ENCODE data around the gene TPRG1.

The TPRG1 gene

GRCh38 chr3:189267981-189268613 is 96.3 kb downstream of the TPRG1 start:
- Histone ChIP-seq H3K36me3 (ENCODE audit: control insufficient read depth, low read length) (no peaks in the 10 kb centered on the region), H3F3A (ENCODE audit: control insufficient read depth, insufficient read depth) (no peaks in the 10 kb centered on the region), H3K4me3 (ENCODE audit: low read length) (no peak overlapping the region), H3K27ac (ENCODE audit: low read depth, low read length) (no peak overlapping the region), H3K9me2 (replicated peaks; ENCODE audit: control insufficient read depth, low read length) (no peaks in the 10 kb centered on the region), H3K27me3 (ENCODE audit: control insufficient read depth, low read length) (peaks cover 5% of the 10 kb centered on the region; the same call in 1 of the 2 replicates), H4K20me1 (ENCODE audit: control insufficient read depth, insufficient read depth, low read depth, low read length) (no peaks in the 10 kb centered on the region), H3K79me2 (ENCODE audit: control insufficient read depth, low read length) (no peaks in the 10 kb centered on the region), H3K4me2 (ENCODE audit: low read length) (no peak overlapping the region), H3K4me1 (ENCODE audit: control insufficient read depth, low read length) (no peaks in the 10 kb centered on the region), H3K9me3 (ENCODE audit: control insufficient read depth, insufficient read depth, low read length) (no peaks in the 10 kb centered on the region)
- TF ChIP-seq EZH2phosphoT487 (IDR thresholded peaks at IDR 0.05; ENCODE audit: borderline replicate concordance, low read length), result no peak
- no peak for TF ChIP-seq CTCF (IDR thresholded peaks at IDR 0.05; ENCODE audit: low read depth, low read length, poor library complexity, severe bottlenecking)

- peaks cover 5% of the 10 kb centered on the region; the same call in 1 of the 2 replicates for H3K27me3 ChIP-seq (ENCODE audit: control insufficient read depth, low read length)
- H3K79me2 ChIP-seq (ENCODE audit: control insufficient read depth, low read length), result no peaks in the 10 kb centered on the region
- no peaks in the 10 kb centered on the region for H3K36me3 ChIP-seq (ENCODE audit: control insufficient read depth, low read length)
- H3F3A ChIP-seq (ENCODE audit: control insufficient read depth, insufficient read depth), result no peaks in the 10 kb centered on the region
- no peaks in the 10 kb centered on the region for H3K4me1 ChIP-seq (ENCODE audit: control insufficient read depth, low read length)
- TF ChIP-seq CTCF (IDR thresholded peaks at IDR 0.05; ENCODE audit: low read depth, low read length, poor library complexity, severe bottlenecking) (no peak), EZH2phosphoT487 (IDR thresholded peaks at IDR 0.05; ENCODE audit: borderline replicate concordance, low read length) (no peak)
- H3K4me3 ChIP-seq (ENCODE audit: low read length), result no peak overlapping the region
- no peaks in the 10 kb centered on the region for H3K9me3 ChIP-seq (ENCODE audit: control insufficient read depth, insufficient read depth, low read length)
- H3K27ac ChIP-seq (ENCODE audit: low read depth, low read length), result no peak overlapping the region
- no peak overlapping the region for H3K4me2 ChIP-seq (ENCODE audit: low read length)
- no peaks in the 10 kb centered on the region for H3K9me2 ChIP-seq (replicated peaks; ENCODE audit: control insufficient read depth, low read length)
- no peaks in the 10 kb centered on the region for H4K20me1 ChIP-seq (ENCODE audit: control insufficient read depth, insufficient read depth, low read depth, low read length)
Measured at GRCh38 chr3:189269365-189269764, 97.6 kb downstream of the TPRG1 start.

- Histone ChIP-seq H3K4me2 (ENCODE audit: low read length) (no peak overlapping the region), H3K27ac (ENCODE audit: low read depth, low read length) (no peak overlapping the region)
- TF ChIP-seq EZH2phosphoT487 (IDR thresholded peaks at IDR 0.05; ENCODE audit: borderline replicate concordance, low read length) (no peak), CTCF (IDR thresholded peaks at IDR 0.05; ENCODE audit: low read depth, low read length, poor library complexity, severe bottlenecking) (peak; percentile 50)
Measured at GRCh38 chr3:189270248-189270832, 98.6 kb downstream of the TPRG1 start.

More at GRCh38 chr3:189270248-189270832, 98.6 kb downstream of the TPRG1 start:
- Histone ChIP-seq H3K9me2 (replicated peaks; ENCODE audit: control insufficient read depth, low read length) (no peaks in the 10 kb centered on the region), H3K79me2 (ENCODE audit: control insufficient read depth, low read length) (no peaks in the 10 kb centered on the region), H3K27me3 (ENCODE audit: control insufficient read depth, low read length) (peaks cover 9% of the 10 kb centered on the region; the same call in 1 of the 2 replicates), H3F3A (ENCODE audit: control insufficient read depth, insufficient read depth) (no peaks in the 10 kb centered on the region), H3K36me3 (ENCODE audit: control insufficient read depth, low read length) (no peaks in the 10 kb centered on the region), H3K4me1 (ENCODE audit: control insufficient read depth, low read length) (no peaks in the 10 kb centered on the region), H3K4me3 (ENCODE audit: low read length) (no peak overlapping the region), H3K9me3 (ENCODE audit: control insufficient read depth, insufficient read depth, low read length) (no peaks in the 10 kb centered on the region), H4K20me1 (ENCODE audit: control insufficient read depth, insufficient read depth, low read depth, low read length) (no peaks in the 10 kb centered on the region)

Measured in DOHH2 (cell line).